GM12878 (cell line): ENCODE measurements around the gene SELENOV. TPM values are rescaled to one million over a fixed set of nuclear protein-coding genes. Genes with fewer than 3 reads are reported as not detected.
"Not testable (repeated sequence)": the region's sequence is repeated elsewhere in the genome, so short reads cannot be mapped to it uniquely, and the experiment has no call there.

ENCODE experiments used
- ATAC-seq: fragments of 200-7000 bp; cut with Tn5 transposase; 3 replicates; pipeline ENCODE4 v1.9.1; 2020; ENCODE audit warnings: mild to moderate bottlenecking, moderate library complexity
- BruUV-seq: library from RNA; stranded (reverse); fragments of 400-500 nt; replicated peaks from 2 replicates; lab custom pipeline; 2021; lab: Mats Ljungman, UMichigan
- CTCF ChIA-PET: fragments of 300-600 bp; sonication (Branson Sonifier 250); formaldehyde crosslinking; extraction: SDS; loops from one replicate; lab custom pipeline; 2021; ENCODE audit warnings: inconsistent platforms; lab: Yijun Ruan, JAX
- POLR2A ChIA-PET: fragments of 350-600 bp; formaldehyde crosslinking; extraction: SDS; loops from one replicate; lab custom pipeline; 2021; ENCODE audit warnings: inconsistent platforms; lab: Charles Lee
- RAD21 ChIA-PET: fragments of 300-600 bp; sonication (Branson Sonifier 250); formaldehyde crosslinking; loops from one replicate; lab custom pipeline; 2023; ENCODE audit warnings: antibody characterized with exemption; ENCODE audit not compliant: unreplicated experiment; lab: Charles Lee
- SMC1A ChIA-PET: fragments of 300-600 bp; sonication (Branson Sonifier 250); formaldehyde crosslinking; loops from one replicate; lab custom pipeline; 2023; ENCODE audit not compliant: unreplicated experiment, uncharacterized antibody; lab: Charles Lee
- DNase-seq: peaks from one replicate; pipeline ENCODE4 v3.0.0-alpha.2; 2011; ENCODE audit warnings: low read depth, low spot score
- FAIRE-seq: peaks from 3 replicates; lab custom pipeline; 2011; peaks lifted over from hg19 to GRCh38; lab: Jason Lieb, UNC
- H2AFZ ChIP-seq: 2 replicates; pipeline ENCODE4 v1.6.0; 2011; ENCODE audit warnings: low read depth, low read length, control low read depth; ENCODE audit not compliant: control insufficient read depth
- H3K27ac ChIP-seq: 2 replicates; pipeline ENCODE4 v1.5.1; 2011; ENCODE audit warnings: control low read depth; ENCODE audit not compliant: control insufficient read depth, insufficient read depth
- H3K27me3 ChIP-seq, 2 experiments: replicated peaks in 1 of 2; 2 replicates each; pipeline versions ENCODE4 v1.6.0 to v1.6.1; 2011; ENCODE audit warnings: low read length in 1 of 2; ENCODE audit not compliant: control insufficient read depth in 2 of 2, insufficient read depth in 2 of 2
- H3K36me3 ChIP-seq, 2 experiments: 2 replicates each; pipeline ENCODE4 v1.5.1; 2011; ENCODE audit warnings: low read length in 1 of 2; ENCODE audit not compliant: control insufficient read depth in 2 of 2, insufficient read depth in 2 of 2
- H3K4me1 ChIP-seq: 2 replicates; pipeline ENCODE4 v1.6.1; 2011; ENCODE audit warnings: mild to moderate bottlenecking, low read length, moderate library complexity, mixed read lengths; ENCODE audit not compliant: control insufficient read depth, insufficient read depth
- H3K4me2 ChIP-seq: 2 replicates; pipeline ENCODE4 v1.6.0; 2011; ENCODE audit warnings: control low read depth; ENCODE audit not compliant: control insufficient read depth, insufficient read depth
- H3K4me3 ChIP-seq: fragments of 200-600 bp; sonication (generic); 2 replicates; pipeline ENCODE4 v1.5.1; 2016
- H3K79me2 ChIP-seq: 2 replicates; pipeline ENCODE4 v1.6.0; 2011; ENCODE audit warnings: low read length; ENCODE audit not compliant: control insufficient read depth, insufficient read depth
- H3K9ac ChIP-seq: 2 replicates; pipeline ENCODE4 v1.8.0; 2011; ENCODE audit warnings: low read length, control low read depth, mixed read lengths; ENCODE audit not compliant: control insufficient read depth, insufficient read depth
- H3K9me3 ChIP-seq: replicated peaks from 3 replicates; pipeline ENCODE4 v1.5.1; 2011; ENCODE audit warnings: mild to moderate bottlenecking, low read length; ENCODE audit not compliant: control insufficient read depth, insufficient read depth
- H4K20me1 ChIP-seq: 2 replicates; pipeline ENCODE4 v1.6.0; 2011; ENCODE audit not compliant: control insufficient read depth, insufficient read depth
- POLR2A ChIP-seq: IDR thresholded peaks from 2 replicates; pipeline ENCODE4 v1.6.1; 2011; ENCODE audit warnings: low read depth, mild to moderate bottlenecking, low read length
- POLR2AphosphoS5 ChIP-seq: IDR thresholded peaks from 2 replicates; pipeline ENCODE4 v1.6.1; 2011; ENCODE audit warnings: mild to moderate bottlenecking, low read length, inconsistent platforms
- SMC3 ChIP-seq: IDR thresholded peaks from 2 replicates; pipeline ENCODE4 v1.6.1; 2011; ENCODE audit warnings: low read length, improper control_type of control experiment, borderline replicate concordance
- TCF7 ChIP-seq: IDR thresholded peaks from 2 replicates; pipeline ENCODE4 v1.6.1; 2014; ENCODE audit warnings: antibody characterized with exemption, borderline replicate concordance
- ZBTB40 ChIP-seq: fragments of 450-650 bp; IDR thresholded peaks from 2 replicates; pipeline ENCODE4 v1.6.1; 2016; ENCODE audit warnings: mild to moderate bottlenecking, moderate library complexity, borderline replicate concordance
- WGBS: methylation state at CpG from one replicate; pipeline ENCODE4 v1.1.6; 2016; ENCODE audit warnings: low lambda C conversion rate; ENCODE audit not compliant: insufficient replicate concordance, insufficient coverage; ENCODE audit errors: missing lambda C conversion rate; 5-methylcytosine and 5-hydroxymethylcytosine counted together
- in situ Hi-C: fragments of 300-500 bp; cut with MboI; formaldehyde crosslinking; loops from 9 replicates; pipeline ENCODE4 v1.14.3; 2018; ENCODE audit warnings: mixed read lengths
- intact Hi-C: fragments of 100-400 bp; cut with micrococcal nuclease; formaldehyde crosslinking; loops from one replicate; pipeline ENCODE4 v1.14.2; 2022; ENCODE audit not compliant: unreplicated experiment
- polyA plus RNA-seq, 11 experiments: library from polyadenylated mRNA; depleted of rRNA in 4 of 11; unstranded in 6 of 11; stranded (reverse) in 5 of 11; fragments of >200 nt; fragmentation: Nextera tagmentation in 4 of 11; fragmentation: Illumina TruSeq in 1 of 11; extraction: Ambion mirVana in 4 of 11; extraction: Trizol in 1 of 11; gene quantifications; 1 replicate in 1 of 11; 2 replicates in 10 of 11; pipeline versions ENCODE4 v1.2.1 to v1.2.3, GENCODE V29; 2011 to 2016; ENCODE audit warnings: inconsistent platforms in 2 of 11, missing spikeins in 2 of 11, low read depth in 1 of 11
- total RNA-seq, 4 experiments: library from RNA; depleted of rRNA in 3 of 4; stranded (reverse); fragments of >200 nt in 3 of 4; fragmentation: Illumina TruSeq in 1 of 4; extraction: Trizol in 1 of 4; gene quantifications; 2 replicates each; pipeline versions ENCODE4 v1.2.1 to v1.2.3, GENCODE V29; 2013 to 2021

Gene SELENOV
- total and polyA plus RNA-seq, 10 of the 15 experiments (the other 5 are each of a cell fraction or from before 2014, with no cell fraction given): not detected

GRCh38 chr19:39474139-39474620 lies 40.8 kb upstream of the SELENOV start (continued):
- peak; percentile 65 for TF ChIP-seq SMC3
- TF ChIP-seq ZBTB40: no peak

- no peaks in the 10 kb centered on the region for H4K20me1 ChIP-seq
- H2AFZ ChIP-seq: no peak overlapping the region
- ATAC-seq: no peak
- H3K79me2 ChIP-seq: peaks cover 3% of the 10 kb centered on the region
- H3K27me3 ChIP-seq: no peaks in the 10 kb centered on the region
- intact Hi-C loops: no loop called here
- H3K9me3 ChIP-seq: no peaks in the 10 kb centered on the region
- no TSS peak for BruUV-seq
- TF ChIP-seq TCF7 (no peak), POLR2AphosphoS5 (peak; percentile 62; the same call in 1 of the 2 replicates), POLR2A (0 out of 2 replicates have a peak, but pooled peaks have one; percentile 53)
- TF ChIP-seq, all 136 proteins: peak for 2
- POLR2A ChIA-PET: no interaction called here
- Histone ChIP-seq H3K4me1 (no peaks in the 10 kb centered on the region; the same call in 1 of the 2 replicates), H3K36me3 (peaks cover 31 to 46% of the 10 kb centered on the region in 2 experiments), H3K27ac (no peak overlapping the region), H3K4me2 (no peak overlapping the region), H3K9ac (no peak overlapping the region), H3K4me3 (no peak overlapping the region)
- CTCF ChIA-PET: interaction anchor here (1.1 to 3.9 kb wide), 7 partner anchors 22 to 199 kb away, joined by 3 to 41 read pairs (median 8); partner anchors contain the start of genes DLL3, EID2B, RPS16 and SUPT5H
- DNase-seq (no peak), FAIRE-seq (no peak)
- RAD21 ChIA-PET: interaction anchor here (0.5 to 1.9 kb wide), 5 partner anchors 27 to 287 kb away, joined by 3 to 6 read pairs (median 3); no protein-coding TSS in a partner anchor
- in situ Hi-C loops: loop anchor here (5.0 kb wide), 1 partner anchor 57 kb away; the partner anchor contains the start of gene EID2B
- SMC1A ChIA-PET: no interaction called here
- 75% methylated on average over 2 of the region's 2 CpGs for WGBS
Measured at GRCh38 chr19:39475748-39476147, 39.2 kb upstream of the SELENOV start.

- SMC1A ChIA-PET, FAIRE-seq, H3K27me3 ChIP-seq, DNase-seq, H4K20me1 ChIP-seq, CTCF ChIA-PET, RAD21 ChIA-PET, POLR2A ChIA-PET, H3K9ac ChIP-seq, H3K4me2 ChIP-seq, BruUV-seq, ATAC-seq, intact Hi-C loops, H3K4me3 ChIP-seq, H3K9me3 ChIP-seq, H3K27ac ChIP-seq, H3K4me1 ChIP-seq, H2AFZ ChIP-seq: not testable (repeated sequence)
- in situ Hi-C loops: loop anchor here (5.0 kb wide), 1 partner anchor 53 kb away; the partner anchor contains the start of gene EID2B
- 83% methylated on average over 11 of the region's 11 CpGs for WGBS
- H3K79me2 ChIP-seq: peaks cover 22% of the 10 kb centered on the region
- peaks cover 15 to 18% of the 10 kb centered on the region in 2 experiments for H3K36me3 ChIP-seq
Measured at GRCh38 chr19:39479319-39479801, 35.6 kb upstream of the SELENOV start.
